Stimulated activated CD4-positive, alpha-beta T cell treated with anti-CD3 and anti-CD28 coated beads, Interleukin-1b, Interleukin-23, amount 100 ng/mL, for 1 hour (primary cell): ENCODE measurements around the gene GALP.
"Not testable (repeated sequence)": the region's sequence is repeated elsewhere in the genome, so short reads cannot be mapped to it uniquely, and the experiment has no call there.

Source experiments
- DNase-seq, 2 donors: peaks; one replicate each; pipeline ENCODE4 v3.0.0-alpha.2; 2020; ENCODE audit warnings: low read depth in 2 of 2

The GALP gene

GRCh38 chr19:56191115-56191514, 15.3 kb downstream of the GALP start:
- DNase-seq = no peak

GRCh38 chr19:56191711-56192110, 15.9 kb downstream of the GALP start:
- DNase-seq = no peak

GRCh38 chr19:56193981-56194640, 18.3 kb downstream of the GALP start:
- DNase-seq = no peak

- DNase-seq = not testable (repeated sequence)
These were observed 21.8 kb downstream of the GALP start, which contains the start of gene ZSCAN5B for GRCh38 chr19:56197646-56198045. ZSCAN5B (minus strand) TSS chr19:56197783; CDS start chr19:56193052, 4,731 bp downstream.

GRCh38 chr19:56199687-56200086, 23.9 kb downstream of the GALP start:
- DNase-seq = no peak

GRCh38 chr19:56201973-56202372, 26.2 kb downstream of the GALP start, which contains the start of gene ZSCAN5C:
ZSCAN5C (plus strand) TSS chr19:56202273; CDS start chr19:56205914, 3,641 bp downstream.
- no peak for DNase-seq

GRCh38 chr19:56207581-56207980, 31.8 kb downstream of the GALP start:
- not testable (repeated sequence) for DNase-seq

GRCh38 chr19:56209091-56209490, 33.3 kb downstream of the GALP start:
- DNase-seq = no peak

- not testable (repeated sequence) for DNase-seq
These were observed 34.2 kb downstream of the GALP start for GRCh38 chr19:56210036-56210435.

GRCh38 chr19:56211718-56212117, 35.9 kb downstream of the GALP start:
- no peak for DNase-seq

GRCh38 chr19:56217039-56217949, 41.5 kb downstream of the GALP start:
- no peak for DNase-seq

GRCh38 chr19:56218961-56219360, 43.2 kb downstream of the GALP start:
- DNase-seq = no peak

GRCh38 chr19:56221442-56221841, 45.6 kb downstream of the GALP start:
- not testable (repeated sequence) for DNase-seq

- no peak for DNase-seq
These were observed 46.0 kb downstream of the GALP start for GRCh38 chr19:56221851-56222250.

- DNase-seq = no peak
These were observed 47.1 kb downstream of the GALP start for GRCh38 chr19:56222901-56223300.

GRCh38 chr19:56223481-56223880, 47.7 kb downstream of the GALP start:
- DNase-seq = no peak
